Measurements from ENCODE around the gene RCE1.
"Not testable (repeated sequence)": the region's sequence is repeated elsewhere in the genome, so short reads cannot be mapped to it uniquely, and the experiment has no call there.

RCE1 gene

GRCh38 chr11:66842896-66843775, at the start of gene RCE1:
RCE1 (plus strand) TSS chr11:66843441; CDS start chr11:66843456, 15 bp downstream.
- peak; percentile 98 for DNase-seq

GRCh38 chr11:66799815-66800214, 43.4 kb upstream of the RCE1 start:
- not testable (repeated sequence) for DNase-seq

- DNase-seq: no peak
These were observed 42.4 kb upstream of the RCE1 start for GRCh38 chr11:66800720-66801428.

GRCh38 chr11:66809592-66809991, 33.6 kb upstream of the RCE1 start:
- no peak for DNase-seq

- DNase-seq: no peak
These were observed 32.6 kb upstream of the RCE1 start for GRCh38 chr11:66810576-66811185.

GRCh38 chr11:66814678-66815077, 28.6 kb upstream of the RCE1 start:
- DNase-seq: no peak

GRCh38 chr11:66815646-66816045, 27.6 kb upstream of the RCE1 start:
- no peak for DNase-seq

GRCh38 chr11:66818231-66818955, 24.8 kb upstream of the RCE1 start:
- no peak for DNase-seq

- no peak for DNase-seq
These were observed 22.9 kb upstream of the RCE1 start for GRCh38 chr11:66820381-66820780.

GRCh38 chr11:66820901-66821300, 22.3 kb upstream of the RCE1 start:
- no peak for DNase-seq

GRCh38 chr11:66823700-66824099, 19.5 kb upstream of the RCE1 start:
- no peak for DNase-seq

GRCh38 chr11:66824573-66824972, 18.7 kb upstream of the RCE1 start:
- not testable (repeated sequence) for DNase-seq

- DNase-seq: no peak
These were observed 8.7 kb upstream of the RCE1 start for GRCh38 chr11:66834539-66834845.

GRCh38 chr11:66834943-66835342, 8.3 kb upstream of the RCE1 start:
- no peak for DNase-seq

GRCh38 chr11:66835768-66836405, 7.4 kb upstream of the RCE1 start:
- no peak for DNase-seq

GRCh38 chr11:66840317-66841091, 2.7 kb upstream of the RCE1 start:
- DNase-seq: no peak

- DNase-seq: no peak
These were observed 1.4 kb upstream of the RCE1 start for GRCh38 chr11:66841861-66842260.

GRCh38 chr11:66842501-66842895, 743 bp upstream of the RCE1 start:
- DNase-seq: peak; percentile 38

GRCh38 chr11:66843776-66844495, 695 bp downstream of the RCE1 start:
- no peak for DNase-seq

- no peak for DNase-seq
These were observed 1.4 kb downstream of the RCE1 start for GRCh38 chr11:66844496-66845142.

Measured in 8988T (cell line).